Left ventricle myocardium inferior (tissue), 1 donor: ENCODE measurements around the gene SNX4. TPM values are rescaled to one million over a fixed set of nuclear protein-coding genes. Genes with fewer than 3 reads are reported as not detected.

Experiments used
- DNase-seq: peaks from one replicate; pipeline ENCODE4 v3.0.0-alpha.2; 2020
- H3K27ac ChIP-seq: fragments of 200-600 bp; replicated peaks from 2 replicates; pipeline ENCODE4 v1.8.0; 2021
- H3K27me3 ChIP-seq: fragments of 200-600 bp; 2 replicates; pipeline ENCODE4 v1.8.0; 2021; ENCODE audit warnings: low read depth
- H3K36me3 ChIP-seq: fragments of 200-600 bp; 2 replicates; pipeline ENCODE4 v1.8.0; 2021
- H3K4me1 ChIP-seq: fragments of 200-600 bp; 2 replicates; pipeline ENCODE4 v1.8.0; 2021
- H3K4me3 ChIP-seq: fragments of 200-600 bp; 2 replicates; pipeline ENCODE4 v1.8.0; 2021; ENCODE audit warnings: mild to moderate bottlenecking, moderate library complexity
- H3K9me3 ChIP-seq: fragments of 200-600 bp; replicated peaks from 2 replicates; pipeline ENCODE4 v1.8.0; 2021
- CTCF ChIP-seq: fragments of 200-600 bp; IDR thresholded peaks from 2 replicates; pipeline ENCODE4 v1.8.0; 2021; ENCODE audit warnings: antibody characterized with exemption, mild to moderate bottlenecking, borderline replicate concordance
- intact Hi-C: fragments of 100-400 bp; cut with micrococcal nuclease; formaldehyde crosslinking; loops from one replicate; pipeline ENCODE4 v1.11.0; 2022
- total RNA-seq: library from RNA; stranded (reverse); fragmentation: NEBNext Ultra II Directional; extraction: Animal tissue kit (Norgen Biotek cat#: 25700); gene quantifications from one replicate; pipeline ENCODE4 v1.2.1, GENCODE V29; 2021
- donor health status: DM: no; HTN: yes; CAD: no; lungs with severe emphysema.

The SNX4 gene
- total RNA-seq, 1 donor from 2014 or later, result 16.6 TPM

GRCh38 chr3:125433091-125433534, 86.9 kb downstream of the SNX4 start:
- no peaks in the 10 kb centered on the region for H3K36me3 ChIP-seq
- H3K27ac ChIP-seq, result no peak overlapping the region
- intact Hi-C loops, result loop anchor here (10.0 kb wide), 2 partner anchors 438 to 498 kb away; partner anchors contain the start of gene MUC13
- H3K9me3 ChIP-seq, result no peaks in the 10 kb centered on the region
- H3K27me3 ChIP-seq, result no peaks in the 10 kb centered on the region
- no peak overlapping the region for H3K4me3 ChIP-seq
- no peaks in the 10 kb centered on the region for H3K4me1 ChIP-seq
- DNase-seq, result no peak
- no peak for TF ChIP-seq CTCF

- no peaks in the 10 kb centered on the region for H3K27me3 ChIP-seq
- no peaks in the 10 kb centered on the region for H3K4me1 ChIP-seq
- no peaks in the 10 kb centered on the region for H3K9me3 ChIP-seq
- no peak overlapping the region for H3K4me3 ChIP-seq
- DNase-seq, result no peak
- intact Hi-C loops, result loop anchor here (10.0 kb wide), 2 partner anchors 437 to 497 kb away; partner anchors contain the start of gene MUC13
- H3K27ac ChIP-seq, result no peak overlapping the region
- TF ChIP-seq CTCF, result no peak
- H3K36me3 ChIP-seq, result no peaks in the 10 kb centered on the region
These were observed 87.9 kb downstream of the SNX4 start for GRCh38 chr3:125431912-125432790.

GRCh38 chr3:125431391-125431790, 88.6 kb downstream of the SNX4 start:
- no peak overlapping the region for H3K27ac ChIP-seq
- no peaks in the 10 kb centered on the region for H3K4me1 ChIP-seq
- intact Hi-C loops, result loop anchor here (10.0 kb wide), 2 partner anchors 437 to 497 kb away; partner anchors contain the start of gene MUC13
- H3K36me3 ChIP-seq, result no peaks in the 10 kb centered on the region
- no peaks in the 10 kb centered on the region for H3K9me3 ChIP-seq
- H3K27me3 ChIP-seq, result no peaks in the 10 kb centered on the region
- H3K4me3 ChIP-seq, result no peak overlapping the region
- TF ChIP-seq CTCF, result no peak
- DNase-seq, result no peak

- TF ChIP-seq CTCF, result no peak
- no peak overlapping the region for H3K27ac ChIP-seq
- no peak overlapping the region for H3K4me3 ChIP-seq
- no peak for DNase-seq
- H3K36me3 ChIP-seq, result no peaks in the 10 kb centered on the region
- H3K4me1 ChIP-seq, result no peaks in the 10 kb centered on the region
- H3K27me3 ChIP-seq, result no peaks in the 10 kb centered on the region
- H3K9me3 ChIP-seq, result no peaks in the 10 kb centered on the region
- intact Hi-C loops, result no loop called here
These were observed 91.7 kb downstream of the SNX4 start for GRCh38 chr3:125428216-125428830.

GRCh38 chr3:125418306-125418705, 101.7 kb downstream of the SNX4 start:
- Histone ChIP-seq H3K27ac (no peak overlapping the region), H3K9me3 (no peaks in the 10 kb centered on the region), H3K27me3 (no peaks in the 10 kb centered on the region), H3K36me3 (no peaks in the 10 kb centered on the region), H3K4me3 (no peak overlapping the region), H3K4me1 (no peaks in the 10 kb centered on the region)
- no peak for TF ChIP-seq CTCF
- intact Hi-C loops, result no loop called here
- no peak for DNase-seq
